CD1c-positive myeloid dendritic cell (primary cell): ENCODE measurements around the gene UBD.

Experiments
- DNase-seq: peaks from one replicate; pipeline ENCODE4 v3.0.0-alpha.2; 2016; ENCODE audit errors: extremely low spot score

The UBD gene

DNA sequence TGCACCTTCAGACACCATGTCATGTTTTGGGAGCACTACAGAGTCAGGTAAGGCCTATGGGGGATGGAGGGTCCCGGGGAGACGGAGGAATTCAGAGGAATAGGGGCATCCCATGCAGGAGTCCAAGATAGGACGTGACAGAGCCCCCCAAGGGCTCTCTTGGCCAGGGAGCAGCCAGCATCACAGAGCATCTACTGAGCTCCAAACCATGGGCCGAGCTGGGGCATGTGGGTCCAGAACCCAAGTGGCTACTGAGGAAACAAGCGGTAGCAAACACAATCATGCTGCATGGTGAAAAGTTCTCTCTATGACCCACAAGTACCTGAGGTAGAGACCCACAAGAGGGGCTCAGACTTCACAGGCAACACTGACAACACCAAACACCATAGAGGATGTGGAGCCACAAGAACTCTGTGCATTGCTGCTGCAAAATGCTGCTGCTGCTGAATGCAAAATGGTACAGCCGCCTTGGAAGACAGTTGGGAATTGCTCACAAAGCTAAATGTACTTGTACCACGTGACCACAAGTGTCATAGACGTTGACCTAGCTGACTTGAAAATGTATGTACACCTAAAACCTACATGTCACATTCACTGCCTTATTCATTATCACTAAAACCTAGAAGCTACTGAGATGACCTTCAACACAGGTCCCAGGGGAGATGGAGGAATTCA, 38.4 kb downstream of the UBD start:
- DNase-seq = no peak

DNA sequence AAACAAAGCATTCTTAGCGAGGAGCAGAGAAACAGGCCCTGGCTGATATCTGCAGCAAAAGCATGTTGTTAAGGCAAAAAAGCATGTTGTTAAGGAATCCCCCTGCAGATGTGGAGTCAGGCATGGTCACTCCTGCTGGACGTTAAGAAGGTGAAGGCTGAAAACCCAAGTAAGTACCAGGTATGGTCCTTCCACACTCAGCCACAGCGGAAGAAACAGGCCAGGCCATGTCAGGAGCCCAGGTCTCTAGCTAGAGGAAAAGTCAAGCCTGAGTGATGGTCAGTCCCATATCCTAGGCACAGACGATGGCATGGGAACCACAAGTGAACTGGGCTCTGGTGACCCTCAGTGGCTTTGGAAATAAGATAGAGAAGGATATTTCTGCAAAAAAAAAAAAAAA, 39.3 kb downstream of the UBD start:
- no peak for DNase-seq

- DNase-seq = no peak
Observed at GRCh38 chr6:29519291-29520010, 40.1 kb downstream of the UBD start.

DNA sequence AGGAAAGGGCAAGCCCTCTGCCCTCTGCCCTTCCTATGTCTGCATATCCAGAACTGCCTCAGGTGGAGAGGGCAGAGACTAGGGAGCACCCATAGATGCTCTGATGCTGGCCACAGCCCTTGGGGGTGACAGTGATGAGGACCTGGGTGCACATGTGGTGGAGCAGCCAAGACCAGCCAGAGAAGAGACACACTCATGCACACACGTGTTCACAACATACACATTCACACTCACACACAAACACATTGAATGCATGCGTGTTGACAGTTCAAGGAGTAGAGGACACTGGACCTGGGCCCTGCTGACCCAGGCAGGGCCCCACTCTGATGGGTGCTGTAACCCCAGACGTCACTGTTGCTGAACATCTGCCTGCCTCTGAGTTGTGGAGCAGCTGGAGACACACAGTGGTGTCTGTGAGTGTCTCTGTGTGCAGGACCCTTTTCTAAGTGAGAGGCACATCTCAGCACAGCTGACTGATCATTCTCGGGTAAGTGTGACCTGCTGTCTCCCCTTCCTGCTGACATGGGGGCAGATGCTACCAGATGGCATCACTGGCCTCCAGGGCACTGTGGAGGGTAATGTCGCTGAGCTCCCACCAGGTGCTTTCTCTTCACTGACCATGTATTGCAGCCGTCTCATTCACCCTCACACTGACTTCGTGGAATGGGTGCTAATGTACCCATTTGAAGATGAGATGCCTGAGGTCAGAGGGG, 41.6 kb downstream of the UBD start:
- no peak for DNase-seq

DNA sequence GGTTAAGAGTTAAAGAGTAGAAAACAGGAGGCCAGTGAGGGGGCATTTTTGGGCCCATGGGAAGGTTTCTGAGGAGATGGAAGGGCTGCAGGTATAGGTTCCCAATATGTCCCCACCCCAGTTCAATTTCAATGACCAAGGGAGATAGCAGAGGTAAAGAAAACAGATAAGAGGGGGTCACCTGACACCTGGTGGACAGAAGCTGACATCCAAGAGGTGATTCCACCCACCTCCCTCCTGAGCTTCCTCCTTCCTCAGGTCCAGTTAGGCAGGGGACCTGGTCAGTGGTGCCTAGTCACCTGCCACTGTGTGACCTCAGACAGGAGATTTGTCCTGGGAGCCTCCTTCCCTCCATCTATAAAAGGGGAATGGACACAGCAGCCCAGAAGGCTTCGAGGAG, 42.3 kb downstream of the UBD start:
- DNase-seq = no peak

GRCh38 chr6:29516108-29516507, 43.4 kb downstream of the UBD start:
- DNase-seq = no peak

DNA sequence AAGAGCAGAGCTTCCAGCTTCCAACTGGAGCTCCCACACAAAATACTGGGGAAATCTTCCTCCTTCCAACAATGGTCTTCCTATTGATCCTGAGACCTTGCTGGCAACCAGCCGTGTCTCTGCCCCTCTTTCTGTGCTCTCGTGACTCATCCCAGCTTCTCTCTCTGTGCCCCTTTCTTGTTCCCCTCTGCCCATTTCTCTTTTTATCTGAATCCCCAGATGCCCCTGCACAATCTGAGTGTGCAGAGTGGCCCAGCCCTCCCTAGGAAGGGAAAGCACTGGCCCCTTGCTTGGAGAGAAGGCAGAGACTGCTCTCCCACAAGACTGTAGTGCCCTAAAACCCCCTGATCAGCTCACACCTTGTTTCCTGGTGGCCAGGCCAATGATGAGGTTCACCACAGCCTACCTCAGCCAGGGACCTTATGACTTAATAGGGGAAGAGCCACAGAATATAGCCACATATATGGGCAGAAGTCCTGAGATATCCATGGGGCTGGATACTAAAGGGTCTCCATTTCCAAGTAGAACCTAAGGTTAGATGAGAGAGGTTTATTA, 48.7 kb downstream of the UBD start:
- no peak for DNase-seq

DNA sequence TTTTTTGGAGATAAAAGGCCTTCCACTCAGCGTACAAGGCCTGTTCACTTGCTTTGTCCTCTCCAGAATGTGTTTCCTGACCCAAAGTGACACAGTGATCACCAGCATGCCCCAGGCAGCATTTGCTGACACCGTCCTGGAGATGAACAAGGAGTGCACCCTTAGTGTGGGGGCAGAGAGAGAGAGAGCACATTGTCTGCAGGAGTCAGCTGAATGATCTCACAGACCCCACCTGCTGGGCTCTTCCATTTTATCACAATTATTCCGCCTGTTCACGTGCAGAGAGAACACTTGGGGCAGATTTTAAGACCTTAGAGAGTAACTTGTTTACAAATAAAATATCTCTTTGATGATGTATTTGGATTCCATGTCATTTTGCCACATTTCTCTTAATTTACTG, 49.3 kb downstream of the UBD start:
- no peak for DNase-seq

DNA sequence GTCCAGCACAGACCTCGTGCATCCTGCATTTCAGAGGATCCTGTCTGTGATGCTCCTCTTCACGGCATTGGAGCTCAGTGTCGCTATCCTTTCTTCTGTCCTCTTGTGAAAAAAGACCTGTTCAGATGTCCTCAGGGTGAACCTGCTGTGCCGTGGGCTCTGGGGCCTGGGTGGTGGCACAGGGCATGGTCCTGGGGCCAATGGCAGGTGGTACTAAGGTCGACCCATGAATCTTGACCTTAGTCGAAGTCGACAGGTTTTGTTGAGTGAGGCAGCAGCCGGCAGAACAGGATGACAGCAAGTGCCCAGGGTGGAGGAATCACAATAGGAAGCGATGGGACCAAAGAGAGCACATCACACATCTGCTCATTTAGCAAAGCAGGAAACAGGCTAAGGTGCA, 49.8 kb downstream of the UBD start:
- DNase-seq = no peak

GRCh38 chr6:29509239-29509638, 50.3 kb downstream of the UBD start:
- DNase-seq = no peak

- no peak for DNase-seq
Observed at GRCh38 chr6:29507319-29507718, 52.2 kb downstream of the UBD start.

- no peak for DNase-seq
Observed at GRCh38 chr6:29506446-29507067, 53.0 kb downstream of the UBD start.

DNA sequence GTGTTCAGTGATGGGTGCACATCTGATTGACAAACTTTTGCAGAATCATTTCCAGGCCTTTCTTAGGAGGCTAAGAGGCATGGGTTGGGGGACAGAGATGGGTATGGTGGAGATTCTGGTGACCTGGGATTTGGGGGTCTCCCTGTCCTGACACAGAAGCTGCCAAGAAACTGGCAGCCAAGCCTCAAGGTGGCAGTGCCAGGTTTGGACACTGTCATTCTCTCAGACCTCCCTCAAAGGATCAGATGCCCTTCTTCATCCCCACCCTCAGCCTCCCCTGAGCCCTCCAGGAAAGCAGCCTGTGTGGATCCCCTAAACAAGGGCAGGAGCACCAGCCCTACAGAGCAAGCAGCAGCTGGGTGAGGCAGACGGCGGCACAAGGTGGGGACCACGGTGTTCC, 53.7 kb downstream of the UBD start:
- DNase-seq = no peak
